ENCODE data around the gene CLEC11A. TPM values are rescaled to one million over a fixed set of nuclear protein-coding genes. Genes with fewer than 3 reads are reported as not detected.

CLEC11A gene, protein sequence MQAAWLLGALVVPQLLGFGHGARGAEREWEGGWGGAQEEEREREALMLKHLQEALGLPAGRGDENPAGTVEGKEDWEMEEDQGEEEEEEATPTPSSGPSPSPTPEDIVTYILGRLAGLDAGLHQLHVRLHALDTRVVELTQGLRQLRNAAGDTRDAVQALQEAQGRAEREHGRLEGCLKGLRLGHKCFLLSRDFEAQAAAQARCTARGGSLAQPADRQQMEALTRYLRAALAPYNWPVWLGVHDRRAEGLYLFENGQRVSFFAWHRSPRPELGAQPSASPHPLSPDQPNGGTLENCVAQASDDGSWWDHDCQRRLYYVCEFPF
- total RNA-seq, result 1 to 10 TPM in 3 of 4 donors, not detected in 1; 3.3 to 4.6 (median 4.0) TPM

DNA sequence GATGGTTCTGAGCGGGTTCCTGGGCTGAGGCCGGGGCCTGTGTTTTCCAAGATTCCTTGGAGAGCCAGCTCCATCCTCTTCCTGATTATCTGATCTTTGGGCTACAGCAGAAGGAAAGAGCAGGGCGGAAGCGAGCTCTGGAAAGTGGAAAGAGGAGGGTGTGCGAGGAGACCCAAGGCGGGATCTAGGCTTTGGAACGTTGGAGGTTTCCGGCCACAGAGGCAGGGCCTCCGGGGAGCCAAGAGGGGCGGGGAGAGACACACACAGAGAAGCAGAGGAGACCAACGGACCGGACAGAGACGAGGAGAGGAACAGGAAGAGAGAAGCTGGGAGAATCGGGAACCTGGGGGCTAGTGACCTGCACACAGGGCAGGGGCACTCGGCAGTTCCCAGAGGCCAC, at the start of gene CLEC11A:
TSS of gene CLEC11A (plus strand) at position 296 of the 400 bp plus-strand sequence. CDS start 162 bp downstream, outside the sequence.
- Histone ChIP-seq H3K27me3 (peaks cover 0 to 12% of the 10 kb centered on the region in 2 donors), H3K27ac (peak within 1 kb of the TSS in 3 of 4 donors; percentile 27 to 58 (median 50)), H3K4me3 (peak within 1 kb of the TSS; percentile 20 to 62 (median 54)), H3K36me3 (no peaks in the 10 kb centered on the region), H3K4me1 (peaks cover 0 to 33% (median 10%) of the 10 kb centered on the region in 4 donors), H3K9me3 (peaks cover 0 to 6% (median 0%) of the 10 kb centered on the region in 4 donors)
- TF ChIP-seq, protein P1, sequence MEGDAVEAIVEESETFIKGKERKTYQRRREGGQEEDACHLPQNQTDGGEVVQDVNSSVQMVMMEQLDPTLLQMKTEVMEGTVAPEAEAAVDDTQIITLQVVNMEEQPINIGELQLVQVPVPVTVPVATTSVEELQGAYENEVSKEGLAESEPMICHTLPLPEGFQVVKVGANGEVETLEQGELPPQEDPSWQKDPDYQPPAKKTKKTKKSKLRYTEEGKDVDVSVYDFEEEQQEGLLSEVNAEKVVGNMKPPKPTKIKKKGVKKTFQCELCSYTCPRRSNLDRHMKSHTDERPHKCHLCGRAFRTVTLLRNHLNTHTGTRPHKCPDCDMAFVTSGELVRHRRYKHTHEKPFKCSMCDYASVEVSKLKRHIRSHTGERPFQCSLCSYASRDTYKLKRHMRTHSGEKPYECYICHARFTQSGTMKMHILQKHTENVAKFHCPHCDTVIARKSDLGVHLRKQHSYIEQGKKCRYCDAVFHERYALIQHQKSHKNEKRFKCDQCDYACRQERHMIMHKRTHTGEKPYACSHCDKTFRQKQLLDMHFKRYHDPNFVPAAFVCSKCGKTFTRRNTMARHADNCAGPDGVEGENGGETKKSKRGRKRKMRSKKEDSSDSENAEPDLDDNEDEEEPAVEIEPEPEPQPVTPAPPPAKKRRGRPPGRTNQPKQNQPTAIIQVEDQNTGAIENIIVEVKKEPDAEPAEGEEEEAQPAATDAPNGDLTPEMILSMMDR (IDR thresholded peaks at IDR 0.05), result no peak
- TF ChIP-seq POLR2A (IDR thresholded peaks at IDR 0.05), result no peak
- DNase-seq, result peak in 1 of 3 donors; percentile 64

DNA sequence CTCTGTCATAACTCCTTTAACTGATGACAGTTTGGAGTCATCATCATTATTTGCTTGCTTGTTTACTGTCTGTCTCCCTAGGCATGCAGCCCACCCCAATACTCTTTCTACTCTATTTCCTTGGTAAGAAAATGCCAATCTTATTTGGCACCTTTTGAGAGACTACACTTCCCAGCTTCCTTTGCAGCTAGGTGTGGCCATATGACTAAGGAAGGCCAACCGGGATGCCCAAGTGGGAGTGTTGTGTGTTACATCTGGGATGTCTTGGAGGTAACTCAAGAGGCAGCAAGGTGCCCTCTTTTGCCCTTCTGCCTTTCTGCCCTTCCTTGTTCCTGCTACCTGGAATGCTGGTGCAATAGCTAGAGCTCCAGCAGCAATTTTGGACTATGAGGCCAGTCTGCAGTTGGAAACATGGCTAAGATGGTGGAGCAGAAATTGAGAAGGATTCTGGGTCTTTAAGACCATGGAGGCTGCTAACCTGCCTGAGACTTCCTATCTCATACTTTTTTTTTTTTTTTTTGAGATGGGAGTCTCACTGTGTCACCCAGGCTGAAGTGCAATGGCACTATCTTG, 46.5 kb upstream of the CLEC11A start:
- H3K27me3 ChIP-seq, result no peaks in the 10 kb centered on the region

DNA sequence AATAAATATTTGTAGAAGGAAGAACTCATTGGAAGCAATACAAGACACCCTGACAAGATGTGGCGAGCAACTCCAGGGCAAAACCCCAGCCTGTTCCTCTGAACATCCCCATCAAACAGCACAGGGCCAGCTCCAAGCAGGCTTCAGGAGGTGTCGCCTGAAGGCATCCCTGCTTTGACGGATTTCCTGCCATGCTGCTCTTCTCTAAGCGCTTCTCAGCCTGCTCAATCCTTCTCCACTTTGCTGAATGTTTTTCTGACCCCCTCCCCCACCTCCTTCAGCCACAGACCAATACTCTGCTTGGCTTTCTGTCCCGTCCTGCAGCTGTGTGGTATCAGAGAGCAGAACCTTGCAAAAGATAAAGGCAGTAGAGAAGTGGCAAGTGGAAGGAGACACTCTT, 45.5 kb upstream of the CLEC11A start:
- Histone ChIP-seq H3K9me3 (peaks cover 0 to 3% (median 0%) of the 10 kb centered on the region in 4 donors), H3K27me3 (no peaks in the 10 kb centered on the region)
- TF ChIP-seq, protein P1 (IDR thresholded peaks at IDR 0.05), result no peak
- no peak for TF ChIP-seq POLR2A (IDR thresholded peaks at IDR 0.05)

More for the DNA sequence above, 46.5 kb upstream of the CLEC11A start:
- Histone ChIP-seq H3K4me1 (peaks cover 0 to 5% (median 0%) of the 10 kb centered on the region in 4 donors), H3K27ac (no peak overlapping the region), H3K9me3 (peaks cover 0 to 3% (median 0%) of the 10 kb centered on the region in 4 donors), H3K4me3 (no peak overlapping the region), H3K36me3 (no peaks in the 10 kb centered on the region)
- no peak for TF ChIP-seq POLR2A (IDR thresholded peaks at IDR 0.05)
- TF ChIP-seq, protein P1 (IDR thresholded peaks at IDR 0.05), result no peak
- no peak for DNase-seq

DNA sequence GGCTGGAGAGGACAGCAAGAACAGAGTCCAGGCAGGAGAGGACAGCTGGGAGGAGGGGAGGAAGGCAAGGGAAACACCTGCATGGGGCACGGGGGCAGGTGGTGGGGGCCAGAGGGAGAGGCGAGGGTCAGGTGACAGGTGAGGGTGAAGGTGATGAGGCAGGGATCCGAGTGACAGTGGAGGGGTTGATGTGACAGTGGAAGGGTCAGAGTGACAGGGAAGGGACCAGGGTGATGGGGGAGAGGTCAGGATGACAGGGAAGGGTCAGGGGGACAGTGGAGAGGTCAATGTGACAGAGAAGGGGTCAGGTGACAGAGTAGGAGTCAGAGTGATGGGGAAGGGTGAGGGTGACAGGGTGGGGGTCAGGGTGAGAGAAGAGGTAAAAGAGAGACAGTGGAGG, 44.8 kb upstream of the CLEC11A start:
- Histone ChIP-seq H3K27me3 (no peaks in the 10 kb centered on the region), H3K4me1 (peaks cover 0 to 5% (median 0%) of the 10 kb centered on the region in 4 donors), H3K9me3 (peaks cover 0 to 3% (median 0%) of the 10 kb centered on the region in 4 donors), H3K4me3 (no peak overlapping the region), H3K27ac (no peak overlapping the region), H3K36me3 (no peaks in the 10 kb centered on the region)
- no peak for TF ChIP-seq POLR2A (IDR thresholded peaks at IDR 0.05)
- no peak for DNase-seq

More for the DNA sequence above, 45.5 kb upstream of the CLEC11A start:
- Histone ChIP-seq H3K4me3 (no peak overlapping the region), H3K4me1 (peaks cover 0 to 5% (median 0%) of the 10 kb centered on the region in 4 donors), H3K36me3 (no peaks in the 10 kb centered on the region), H3K27ac (no peak overlapping the region)
- no peak for DNase-seq

DNA sequence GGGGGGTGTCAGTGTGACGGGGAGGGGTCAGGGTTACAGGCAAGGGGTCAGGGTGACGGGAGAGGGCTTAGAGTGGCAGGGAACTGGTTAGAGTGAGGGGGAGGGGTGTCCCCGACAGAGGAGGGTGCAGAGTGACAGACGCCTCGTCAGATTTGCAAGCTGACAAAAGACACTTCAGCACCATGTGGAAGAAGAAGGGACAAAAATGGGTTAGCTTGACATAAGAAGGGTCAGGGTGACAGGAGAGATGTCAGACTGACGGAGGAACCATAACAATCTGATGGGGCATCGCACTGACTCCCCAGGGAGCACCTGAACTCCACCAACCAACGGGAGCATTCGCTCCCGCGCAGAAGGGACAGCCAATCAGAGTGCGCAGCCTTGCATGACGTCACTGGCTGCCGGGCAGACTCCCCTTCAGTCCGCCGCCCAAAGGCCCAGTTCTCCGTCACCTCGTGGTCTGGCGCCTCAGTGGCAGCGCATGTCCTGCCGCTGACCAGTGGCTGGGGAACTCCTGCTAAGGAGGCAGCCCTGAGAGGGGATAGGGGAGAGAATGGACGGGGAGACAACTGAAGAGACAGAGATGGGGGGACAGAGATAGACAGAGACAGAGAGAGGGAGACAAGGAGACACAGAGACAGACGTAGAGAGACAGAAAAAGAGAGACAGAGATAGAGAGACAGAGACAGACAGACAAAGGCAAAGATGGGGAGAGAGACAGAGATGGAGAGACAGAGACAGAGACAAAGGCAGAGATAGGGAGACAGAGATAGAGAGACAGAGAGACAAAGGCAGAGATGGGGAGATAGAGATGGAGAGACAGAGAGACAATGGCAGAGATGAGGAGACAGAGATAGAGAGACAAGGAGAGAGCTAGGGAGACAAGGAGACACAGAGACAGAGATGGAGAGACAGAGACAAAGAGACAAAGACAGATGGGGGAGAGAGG, 43.7 kb upstream of the CLEC11A start:
- Histone ChIP-seq H3K4me1 (peaks cover 0 to 5% (median 0%) of the 10 kb centered on the region in 4 donors), H3K27ac (peak overlapping the region in 1 of 4 donors; percentile 42), H3K9me3 (peaks cover 0 to 3% (median 0%) of the 10 kb centered on the region in 4 donors), H3K27me3 (no peaks in the 10 kb centered on the region), H3K36me3 (no peaks in the 10 kb centered on the region), H3K4me3 (no peak overlapping the region)
- TF ChIP-seq, protein P1 (IDR thresholded peaks at IDR 0.05), result no peak
- no peak for TF ChIP-seq POLR2A (IDR thresholded peaks at IDR 0.05)
- peak; percentile 75 to 87 (median 77) for DNase-seq
